ENCODE measurements around the gene PTPRD.
"Not testable (repeated sequence)": the region's sequence is repeated elsewhere in the genome, so short reads cannot be mapped to it uniquely, and the experiment has no call there.

DNA sequence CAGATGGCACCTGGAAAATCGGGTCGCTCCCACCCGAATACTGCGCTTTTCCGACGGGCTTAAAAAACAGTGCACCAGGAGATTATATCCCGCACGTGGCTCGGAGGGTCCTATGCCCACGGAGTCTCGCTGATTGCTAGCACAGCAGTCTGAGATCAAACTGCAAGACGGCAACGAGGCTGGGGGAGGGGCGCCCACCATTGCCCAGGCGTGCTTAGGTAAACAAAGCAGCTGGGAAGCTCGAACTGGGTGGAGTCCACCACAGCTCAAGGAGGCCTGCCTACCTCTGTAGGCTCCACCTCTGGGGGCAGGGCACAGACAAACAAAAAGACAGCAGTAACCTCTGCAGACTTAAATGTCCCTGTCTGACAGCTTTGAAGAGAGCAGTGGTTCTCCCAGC is 681.3 kb downstream of the PTPRD start:
- TF ChIP-seq, protein P1, sequence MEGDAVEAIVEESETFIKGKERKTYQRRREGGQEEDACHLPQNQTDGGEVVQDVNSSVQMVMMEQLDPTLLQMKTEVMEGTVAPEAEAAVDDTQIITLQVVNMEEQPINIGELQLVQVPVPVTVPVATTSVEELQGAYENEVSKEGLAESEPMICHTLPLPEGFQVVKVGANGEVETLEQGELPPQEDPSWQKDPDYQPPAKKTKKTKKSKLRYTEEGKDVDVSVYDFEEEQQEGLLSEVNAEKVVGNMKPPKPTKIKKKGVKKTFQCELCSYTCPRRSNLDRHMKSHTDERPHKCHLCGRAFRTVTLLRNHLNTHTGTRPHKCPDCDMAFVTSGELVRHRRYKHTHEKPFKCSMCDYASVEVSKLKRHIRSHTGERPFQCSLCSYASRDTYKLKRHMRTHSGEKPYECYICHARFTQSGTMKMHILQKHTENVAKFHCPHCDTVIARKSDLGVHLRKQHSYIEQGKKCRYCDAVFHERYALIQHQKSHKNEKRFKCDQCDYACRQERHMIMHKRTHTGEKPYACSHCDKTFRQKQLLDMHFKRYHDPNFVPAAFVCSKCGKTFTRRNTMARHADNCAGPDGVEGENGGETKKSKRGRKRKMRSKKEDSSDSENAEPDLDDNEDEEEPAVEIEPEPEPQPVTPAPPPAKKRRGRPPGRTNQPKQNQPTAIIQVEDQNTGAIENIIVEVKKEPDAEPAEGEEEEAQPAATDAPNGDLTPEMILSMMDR (IDR thresholded peaks at IDR 0.05): not testable (repeated sequence)
- not testable (repeated sequence) for TF ChIP-seq POLR2A, EP300 (IDR thresholded peaks at IDR 0.05)

Data from ovary (tissue), 3 donors.